Measurements from ENCODE around the gene FSTL4.

The FSTL4 gene

DNA sequence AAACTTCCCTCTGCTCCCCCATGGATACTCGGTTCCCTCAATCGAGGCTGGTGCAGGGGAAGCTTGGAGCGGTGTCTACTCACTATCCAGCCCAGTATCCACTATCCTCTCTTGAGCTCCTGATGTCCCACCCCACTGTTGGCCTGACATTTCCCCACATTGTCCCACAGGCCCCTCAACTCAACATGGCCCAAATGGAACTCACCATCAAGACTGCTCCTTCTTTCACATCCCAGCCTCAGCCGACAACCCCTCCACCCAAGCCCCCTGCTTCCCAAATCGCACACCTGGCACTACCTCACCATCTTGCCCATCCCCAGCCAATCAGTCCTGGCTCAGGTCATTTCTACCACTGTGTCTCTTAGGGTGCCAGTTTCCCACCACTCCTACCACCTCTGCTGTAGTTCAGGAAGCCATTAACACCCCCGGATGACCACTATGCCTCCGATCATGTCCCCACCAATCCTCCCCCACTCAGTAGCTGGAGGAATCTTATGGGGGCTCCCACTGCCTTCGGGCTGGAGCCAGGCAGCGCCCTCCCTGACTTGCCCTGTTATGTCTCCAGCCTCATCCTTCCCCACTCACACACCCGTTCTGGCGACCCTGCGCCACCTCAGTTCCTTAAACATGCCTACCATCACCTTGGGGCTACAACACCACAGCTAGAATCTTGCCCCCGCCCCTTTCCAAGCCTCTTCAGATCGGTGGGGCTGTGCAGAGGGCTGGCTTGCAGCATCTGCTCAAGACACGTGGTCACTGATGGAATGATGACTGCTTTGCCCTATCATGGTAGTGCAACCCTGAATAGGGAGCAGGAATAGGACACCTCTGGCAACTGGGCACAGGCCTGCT lies 273.6 kb downstream of the FSTL4 start:
- no peak for DNase-seq (ENCODE audit: low spot score)

DNA sequence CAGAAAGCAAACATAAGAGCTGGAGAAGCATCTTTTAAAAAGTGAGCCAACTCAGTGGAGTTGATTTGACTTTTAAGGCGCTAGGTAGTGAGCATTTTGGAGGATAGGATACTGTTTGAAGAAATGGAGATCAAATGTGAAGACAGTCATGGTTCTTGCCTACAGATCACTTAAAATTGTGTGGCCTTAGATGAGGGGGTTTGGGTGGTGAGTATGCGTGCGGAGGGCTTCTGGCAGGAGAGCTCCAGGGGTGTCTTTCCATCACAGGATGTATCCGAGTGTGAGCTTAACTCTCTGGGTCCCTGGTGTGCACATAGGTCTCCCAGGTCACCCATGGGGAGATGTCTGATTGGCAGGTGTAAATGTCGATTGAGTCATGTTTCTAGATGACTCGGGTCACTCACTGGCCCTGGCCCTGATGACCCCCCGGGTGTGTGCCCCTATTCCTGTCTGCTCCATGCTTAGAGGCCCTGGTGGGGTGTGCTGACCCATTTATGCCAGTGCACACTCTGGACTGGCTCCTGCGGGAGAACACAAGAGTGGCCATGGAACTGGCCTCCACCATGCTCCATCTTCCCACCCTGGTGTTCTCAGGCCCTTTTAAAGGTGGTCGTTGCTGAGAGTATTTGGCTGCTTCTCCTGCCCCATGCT lies 274.4 kb downstream of the FSTL4 start:
- DNase-seq (ENCODE audit: low spot score) = no peak

DNA sequence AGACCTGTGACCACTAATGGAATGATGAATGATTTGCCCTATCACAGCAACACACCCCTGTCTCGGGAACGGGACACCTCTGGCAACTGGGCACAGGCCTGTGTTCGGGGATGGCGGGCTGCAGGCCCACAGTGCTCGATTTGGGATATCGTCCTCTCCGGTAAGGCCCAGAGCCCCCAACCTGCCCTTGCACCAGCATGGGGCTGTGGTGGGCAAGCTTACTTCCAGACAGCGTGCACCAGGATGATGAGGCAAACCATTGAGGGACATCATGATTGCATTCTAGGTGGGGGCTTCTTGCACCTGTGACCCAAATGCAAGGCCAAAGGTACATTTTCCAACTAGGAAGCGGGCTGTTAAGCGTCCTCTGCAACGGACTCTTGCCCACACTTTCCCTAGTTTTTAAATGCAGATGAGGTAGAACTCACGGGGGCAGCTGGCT lies 275.4 kb downstream of the FSTL4 start:
- no peak for DNase-seq (ENCODE audit: low spot score)

DNA sequence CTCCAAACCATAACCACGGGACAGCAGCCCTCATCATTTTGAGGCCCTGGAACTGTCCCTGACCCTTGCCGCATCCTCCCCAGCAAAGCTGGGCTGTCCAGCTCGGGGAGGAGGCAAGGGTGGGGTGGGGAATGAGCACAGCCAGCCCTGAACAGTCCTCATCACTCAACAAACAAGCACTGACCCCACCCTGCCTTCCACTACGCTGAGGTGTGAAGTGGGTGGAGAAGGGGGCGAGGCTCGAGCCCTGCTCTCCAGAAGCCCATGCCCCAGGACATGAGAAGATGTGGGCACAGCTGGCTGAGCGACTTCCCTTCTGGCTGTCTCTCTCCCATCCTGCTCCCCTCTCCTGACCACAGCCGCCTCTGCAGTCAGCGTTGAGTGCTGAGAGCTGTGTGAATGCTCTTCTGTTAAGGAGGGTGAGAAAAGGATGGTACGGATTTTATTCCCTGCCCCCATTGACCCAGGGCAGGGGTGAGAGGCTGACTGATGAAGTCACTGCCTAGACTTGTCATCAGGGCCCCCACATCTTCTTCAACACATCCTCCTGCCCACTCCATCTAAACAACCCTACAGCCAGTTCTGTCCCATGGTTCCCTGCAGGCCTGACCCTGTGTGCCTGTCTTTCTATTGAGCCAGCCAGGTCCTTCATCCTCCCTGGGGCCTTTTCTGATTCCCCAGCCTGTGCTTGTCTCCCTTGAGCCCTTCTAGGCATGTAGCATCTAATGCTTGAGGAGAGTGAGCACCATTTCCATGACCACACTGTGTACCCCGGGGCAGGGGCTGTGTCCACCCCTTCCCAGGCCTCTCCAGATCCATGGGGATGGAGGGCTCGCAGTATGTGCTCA lies 276.0 kb downstream of the FSTL4 start:
- no peak for DNase-seq (ENCODE audit: low spot score)

DNA sequence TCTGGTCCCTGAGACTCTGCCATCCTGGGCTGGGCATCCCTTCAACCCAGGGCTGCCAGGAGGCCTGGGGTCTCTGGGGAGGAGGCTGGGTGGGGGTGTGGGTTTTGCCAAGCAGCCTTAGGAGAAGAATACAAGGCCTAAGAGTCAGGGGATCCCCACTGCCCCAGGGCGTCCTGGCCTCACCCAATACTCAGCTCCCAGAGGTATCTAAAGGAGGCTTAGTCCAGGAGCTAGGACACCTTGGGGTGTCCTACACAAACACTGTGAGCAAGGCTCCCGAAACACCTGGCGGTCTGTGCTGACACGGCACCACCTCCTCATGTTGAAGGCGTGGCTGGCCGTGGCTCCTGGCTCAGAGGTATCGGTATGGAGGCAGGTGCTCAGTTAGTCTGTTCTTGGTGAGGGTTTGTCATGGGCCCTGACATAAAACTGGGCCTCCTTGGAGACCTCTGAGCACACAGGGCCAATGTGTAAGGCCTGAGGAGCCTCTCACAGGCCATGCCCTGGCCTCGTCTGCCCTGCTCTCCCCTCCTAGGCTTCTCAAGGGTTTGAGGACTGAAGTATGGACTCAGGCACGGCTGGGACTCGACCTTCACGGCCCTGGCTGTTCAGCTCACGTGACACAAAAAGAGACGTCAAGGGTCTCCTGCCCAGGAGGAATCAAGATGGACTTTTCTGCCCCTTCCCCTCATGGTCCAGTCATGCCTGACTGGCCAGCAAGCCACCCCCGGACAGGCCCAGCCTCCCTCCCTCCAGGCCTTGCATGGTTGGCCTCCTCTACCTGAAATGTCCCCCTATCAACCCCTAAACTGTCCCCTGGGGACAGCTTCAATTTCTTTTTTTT lies 277.3 kb downstream of the FSTL4 start:
- no peak for DNase-seq (ENCODE audit: low spot score)

DNA sequence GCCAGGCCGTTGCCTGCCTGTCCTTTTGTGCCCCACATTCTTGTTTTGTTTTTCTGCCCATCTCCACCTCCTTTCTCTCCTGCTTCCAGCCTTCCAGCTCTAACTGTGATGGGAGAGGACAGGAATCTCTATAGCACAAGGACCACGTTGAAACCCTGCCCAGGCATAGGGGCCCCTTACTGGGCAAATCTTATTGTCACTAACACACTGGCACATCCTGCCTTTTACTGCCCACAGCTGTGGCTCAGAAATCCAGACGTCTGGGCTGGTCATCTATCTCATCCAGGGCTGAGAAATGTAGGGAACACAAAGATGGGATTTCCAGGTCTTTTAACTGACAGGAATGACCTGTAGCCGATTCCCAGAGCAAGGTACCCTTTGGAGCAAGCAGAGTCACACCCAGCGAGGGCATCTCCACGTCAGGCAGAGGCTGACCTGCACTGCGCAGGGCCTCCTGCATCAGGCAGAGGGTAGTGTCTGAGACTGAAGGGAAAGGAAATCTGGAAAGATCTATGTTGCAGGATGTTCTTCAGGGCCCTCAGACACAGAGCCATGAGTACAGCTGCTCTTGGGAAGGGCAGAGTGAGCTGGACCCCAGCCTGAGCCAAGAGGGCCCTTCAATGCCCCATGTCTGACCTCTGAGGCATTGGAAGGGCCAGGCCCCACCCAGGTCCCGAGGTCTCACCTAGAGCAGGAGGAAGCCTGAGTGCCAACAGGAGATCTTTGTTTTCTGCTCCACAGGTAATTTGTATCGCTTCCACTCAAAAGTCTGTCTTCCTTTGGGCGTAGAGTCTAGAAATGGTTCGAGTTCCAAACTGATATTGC lies 278.8 kb downstream of the FSTL4 start:
- no peak for DNase-seq (ENCODE audit: low spot score)

DNA sequence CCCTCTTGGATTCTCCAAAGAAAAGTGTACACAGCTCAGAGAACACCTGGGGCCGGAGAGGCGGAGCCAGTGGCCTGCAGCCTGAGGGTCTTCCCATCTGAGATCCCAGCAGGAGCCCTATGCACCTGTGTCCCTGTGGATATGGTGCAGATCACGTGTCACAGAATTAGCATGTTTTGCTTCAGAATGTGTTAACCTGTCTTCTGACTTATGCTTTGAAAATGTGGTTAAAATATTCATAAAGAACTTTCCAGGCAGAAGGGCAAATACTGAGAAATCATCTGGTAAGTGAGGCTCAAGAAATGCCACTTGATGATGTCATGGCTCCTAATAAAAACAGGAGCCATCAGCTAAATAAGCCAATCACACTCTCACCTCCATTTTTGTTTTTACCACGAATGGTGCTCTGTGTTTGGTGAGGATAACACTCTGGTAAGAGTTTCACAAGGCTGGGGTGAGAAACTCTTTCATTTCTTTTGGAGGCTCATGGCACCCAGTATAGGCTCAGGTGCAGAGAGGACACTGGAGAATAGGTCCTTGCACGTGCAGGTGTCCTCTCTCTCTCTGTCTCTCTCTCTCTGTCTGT lies 279.8 kb downstream of the FSTL4 start:
- DNase-seq (ENCODE audit: low spot score) = no peak

DNA sequence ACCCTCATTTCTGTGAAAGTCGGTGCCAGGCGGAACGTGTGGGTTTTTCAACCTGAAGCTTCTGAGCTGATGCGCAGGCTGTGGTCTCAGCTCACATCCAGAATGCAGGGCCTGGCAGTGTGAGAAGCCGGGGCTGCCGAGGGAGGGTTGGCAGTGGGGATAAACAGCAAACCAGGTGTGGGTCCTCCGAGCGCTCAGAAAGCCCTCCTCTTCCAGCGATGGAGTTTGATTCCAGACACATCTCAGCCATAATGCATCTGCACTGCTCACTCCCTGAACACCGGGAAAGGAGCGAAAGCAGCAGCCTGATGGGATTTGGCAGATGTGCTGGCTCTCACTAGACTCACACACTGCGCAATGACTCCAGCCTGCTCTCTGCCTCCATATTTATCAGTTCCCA lies 280.4 kb downstream of the FSTL4 start:
- no peak for DNase-seq (ENCODE audit: low spot score)

DNA sequence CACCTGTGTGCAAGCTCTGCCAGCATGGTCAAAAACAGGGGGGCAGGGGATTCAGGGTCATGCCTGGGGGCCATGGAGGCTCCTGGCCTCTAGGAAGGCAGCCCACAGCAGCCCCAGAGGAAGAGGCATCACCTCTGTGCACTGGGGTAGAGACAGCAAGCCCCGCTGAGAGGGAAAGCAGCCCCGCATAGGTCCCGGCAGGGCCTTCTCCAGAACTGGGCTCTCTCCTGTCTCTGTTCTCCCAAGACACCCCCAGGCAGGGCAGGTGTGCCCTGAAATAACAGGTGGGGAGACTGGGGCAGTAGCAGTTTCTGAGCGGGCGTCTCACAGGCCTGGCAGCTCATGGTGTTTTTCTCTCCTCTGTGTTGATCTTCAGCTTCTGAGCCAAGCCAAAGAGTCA lies 281.4 kb downstream of the FSTL4 start:
- DNase-seq (ENCODE audit: low spot score) = no peak

DNA sequence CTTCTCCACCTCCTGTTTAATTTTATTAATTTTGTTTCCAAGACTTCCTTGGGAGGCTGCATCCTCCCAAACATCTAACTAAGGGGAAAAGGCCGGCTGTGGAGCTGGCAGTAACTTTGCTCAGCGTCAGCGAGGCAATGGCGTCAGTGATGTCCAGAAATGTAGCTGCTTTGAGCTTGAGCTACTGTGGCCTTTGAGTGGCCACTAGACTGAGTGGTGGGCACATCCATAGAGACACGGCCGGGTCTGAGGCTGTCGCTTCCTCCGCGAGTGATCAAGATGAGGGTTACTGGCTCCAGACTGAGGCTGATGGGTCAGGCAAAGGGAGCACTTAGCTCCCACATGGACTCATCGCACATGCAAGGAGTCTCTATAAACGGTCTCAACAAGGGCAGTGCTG lies 283.5 kb downstream of the FSTL4 start:
- no peak for DNase-seq (ENCODE audit: low spot score)

DNA sequence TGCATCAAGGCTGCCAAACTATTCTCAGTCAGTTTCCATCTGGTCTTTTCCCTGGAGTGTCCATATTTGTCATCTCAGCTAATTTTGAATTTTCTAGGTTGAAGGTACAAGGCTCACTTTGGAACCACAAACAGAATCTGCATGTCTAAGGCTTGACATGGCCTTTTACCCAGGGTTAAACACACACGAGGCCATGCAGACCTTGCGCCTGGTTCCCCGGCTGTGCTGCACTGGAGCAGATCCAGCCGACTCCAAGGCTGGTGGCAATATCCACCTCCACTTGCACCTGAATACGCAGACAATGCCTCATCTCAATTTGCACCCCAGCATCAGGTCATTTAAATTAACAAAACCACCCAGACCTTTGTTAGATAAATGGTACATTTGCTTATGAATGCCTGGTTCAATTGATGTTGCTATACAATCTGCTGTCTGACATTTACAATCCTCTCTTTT lies 284.4 kb downstream of the FSTL4 start:
- no peak for DNase-seq (ENCODE audit: low spot score)

DNA sequence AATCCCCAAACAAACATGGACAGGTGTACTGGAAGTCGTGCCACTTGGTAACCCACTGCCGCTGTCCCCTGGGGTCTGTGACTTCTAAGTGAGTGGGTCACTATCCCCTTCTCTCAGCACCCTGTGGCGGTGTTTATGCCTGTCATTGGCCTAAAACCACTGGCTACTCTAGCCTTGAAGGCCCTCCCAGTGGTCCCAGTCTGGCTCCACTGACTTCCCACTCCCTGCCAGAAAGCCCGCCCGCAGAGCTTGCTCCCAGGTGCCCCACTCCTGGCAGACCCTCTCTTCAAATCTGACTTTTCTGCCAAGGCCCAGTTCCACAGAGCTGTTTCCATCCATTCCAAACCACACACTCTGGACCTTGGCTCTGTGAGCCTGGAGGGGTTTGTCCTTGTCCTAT lies 286.0 kb downstream of the FSTL4 start:
- no peak for DNase-seq (ENCODE audit: low spot score)

DNA sequence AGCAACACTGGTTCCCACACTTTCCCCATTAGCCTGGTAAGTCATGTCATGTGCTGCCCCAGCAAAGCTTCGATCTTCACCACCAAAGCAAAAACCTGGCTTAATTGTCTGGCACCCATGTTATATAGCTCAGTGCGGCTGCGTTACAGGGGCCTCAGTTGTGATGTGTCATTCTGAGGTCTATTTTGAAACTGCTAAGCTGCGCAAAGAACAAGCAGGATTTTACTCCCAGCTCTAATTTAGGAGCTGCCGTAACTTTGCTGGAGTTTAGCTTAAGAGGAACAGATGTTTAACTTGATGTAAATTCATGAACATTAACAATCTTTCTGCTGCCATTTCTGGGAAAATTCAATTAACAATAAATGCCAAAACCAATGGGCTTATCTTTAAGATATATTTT lies 286.5 kb downstream of the FSTL4 start:
- no peak for DNase-seq (ENCODE audit: low spot score)

DNA sequence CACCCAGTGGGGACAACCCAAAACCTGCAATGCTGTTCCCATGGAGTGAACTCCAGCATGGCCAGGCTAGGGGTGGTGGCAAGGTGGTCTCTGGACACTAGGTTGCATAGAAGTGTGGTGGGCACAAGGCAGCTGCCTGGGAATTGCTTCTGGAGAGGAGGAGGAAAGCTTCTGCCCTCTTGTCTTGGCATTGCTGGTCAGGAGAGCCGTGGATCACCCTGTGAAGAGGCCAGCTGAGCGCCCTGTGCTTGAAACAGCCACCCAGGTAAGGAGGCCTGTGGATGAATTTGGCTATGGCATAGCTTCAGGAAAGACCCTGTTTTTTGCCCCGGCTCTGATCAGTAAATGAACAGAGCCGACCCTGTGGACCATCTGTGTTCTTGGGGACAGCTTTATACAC lies 287.4 kb downstream of the FSTL4 start:
- DNase-seq (ENCODE audit: low spot score) = no peak

DNA sequence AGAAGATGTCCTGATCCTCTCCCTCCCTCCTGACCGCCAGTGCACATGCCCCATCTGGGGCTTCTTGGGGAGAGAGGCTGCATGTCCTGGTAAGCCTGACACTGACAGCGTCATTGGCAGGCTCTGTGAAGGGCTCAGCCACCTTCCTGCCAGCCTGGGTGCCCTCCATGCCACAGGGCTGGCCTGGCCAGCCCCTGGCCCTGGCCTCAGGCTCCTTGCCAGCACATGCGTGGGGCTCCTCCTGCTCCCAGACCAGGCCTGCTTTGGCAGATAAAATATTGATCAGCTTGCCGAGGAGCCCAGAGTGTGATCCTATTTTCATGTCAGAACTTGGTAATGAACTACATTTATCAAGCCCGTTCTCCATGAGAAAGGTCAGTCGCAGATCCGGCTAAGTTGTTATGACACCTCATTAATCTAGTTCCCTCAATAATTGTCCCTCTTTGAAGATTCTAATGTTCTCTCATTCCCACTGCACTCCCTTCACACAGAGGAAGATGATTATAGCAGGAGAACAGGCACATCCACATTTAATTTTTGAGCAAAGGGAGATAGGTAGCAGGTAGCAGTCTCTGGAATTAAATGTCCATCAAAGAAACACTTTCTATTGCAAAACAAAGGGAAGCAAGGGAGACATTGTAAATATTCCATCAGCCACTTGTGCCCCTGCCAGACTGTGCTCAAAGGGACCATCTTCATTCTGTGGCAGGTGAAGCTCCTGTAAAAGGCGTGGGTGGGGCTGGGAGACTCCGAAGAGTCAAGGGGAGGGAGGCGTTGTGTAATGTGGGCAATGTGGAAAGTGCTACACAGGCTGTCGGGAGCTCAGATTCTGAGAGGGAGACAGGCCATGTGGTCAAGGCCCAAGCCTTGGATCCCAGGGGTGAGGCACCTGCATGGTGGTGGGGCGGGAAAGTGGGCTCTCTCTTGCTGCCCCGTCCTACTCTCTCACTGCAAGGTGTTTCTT lies 288.6 kb downstream of the FSTL4 start:
- DNase-seq (ENCODE audit: low spot score) = no peak

DNA sequence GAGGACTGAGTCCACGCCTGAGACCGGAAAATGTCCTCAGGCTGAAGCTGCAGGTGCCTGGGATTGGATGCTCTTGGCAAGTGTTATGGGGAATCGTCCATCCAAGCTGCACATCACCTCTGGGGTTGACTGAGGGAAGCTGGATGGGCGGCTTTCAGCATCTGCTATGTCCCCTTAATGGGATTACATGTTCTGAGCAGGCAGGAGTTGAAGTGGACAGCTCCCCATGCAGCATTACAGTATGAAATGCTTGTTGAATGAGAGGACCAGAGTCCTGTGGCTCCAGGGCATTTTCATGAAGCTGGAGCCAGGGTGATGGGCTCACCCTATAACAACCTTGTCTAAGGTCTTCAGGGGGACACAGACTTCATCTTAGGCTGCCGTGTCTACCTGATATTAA lies 289.6 kb downstream of the FSTL4 start:
- DNase-seq (ENCODE audit: low spot score) = no peak

DNA sequence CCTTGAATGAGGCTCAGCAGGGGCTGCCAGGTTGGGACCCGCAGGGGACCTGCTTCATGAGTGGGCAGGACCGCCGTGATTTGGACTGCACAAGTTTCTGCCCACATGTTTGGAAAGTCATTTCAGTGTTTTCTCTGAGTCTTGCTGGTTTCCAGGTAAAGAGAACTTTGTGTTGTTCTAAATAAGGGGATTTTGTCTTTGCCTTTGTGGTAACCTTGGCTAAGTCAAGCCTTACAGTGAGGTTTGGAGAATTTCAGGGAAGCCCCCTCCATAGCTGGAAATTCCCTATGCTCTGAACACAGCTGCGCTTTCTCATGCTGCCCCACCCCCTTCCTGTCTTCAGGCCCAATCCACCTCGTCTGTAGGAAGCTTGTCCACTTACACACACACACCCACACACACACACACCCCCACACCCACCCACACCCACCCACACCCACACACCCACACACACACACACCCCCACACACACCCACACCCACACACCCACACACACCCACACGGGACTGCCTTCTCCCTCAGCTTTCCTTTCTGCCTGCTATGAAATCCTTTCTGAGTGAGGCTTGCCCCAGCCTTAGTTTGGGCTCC lies 290.4 kb downstream of the FSTL4 start:
- DNase-seq (ENCODE audit: low spot score) = no peak

DNA sequence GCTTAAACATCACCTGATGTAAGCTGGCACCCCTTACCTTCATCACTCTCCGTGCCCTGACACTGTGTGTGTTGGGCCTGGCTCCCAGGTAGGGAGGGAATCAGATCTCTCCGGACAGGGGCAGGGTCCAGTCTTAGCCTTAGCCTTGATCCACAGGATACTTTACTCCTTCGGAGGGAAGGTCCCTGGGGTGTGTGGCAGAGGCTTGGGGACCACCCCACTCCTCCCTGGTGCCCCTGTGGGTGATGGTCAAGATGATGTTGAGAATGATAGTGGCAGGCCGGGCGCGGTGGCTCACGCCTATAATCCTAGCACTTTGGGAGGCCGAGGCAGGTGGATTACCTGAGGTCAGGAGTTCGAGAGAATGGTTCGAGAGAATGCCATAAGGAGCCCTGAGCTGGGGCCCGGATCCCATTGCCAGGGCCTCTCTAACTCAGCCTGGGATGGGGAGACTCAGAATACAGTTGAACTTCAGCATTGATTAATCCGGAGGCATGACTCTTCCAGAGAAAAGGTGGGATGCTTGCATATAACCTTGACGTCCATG lies 291.0 kb downstream of the FSTL4 start:
- no peak for DNase-seq (ENCODE audit: low spot score)
